IMR-90 (cell line): Measurements from ENCODE around the gene ADORA2A. TPM values are rescaled to one million over a fixed set of nuclear protein-coding genes. Genes with fewer than 3 reads are reported as not detected.

Source experiments
- ATAC-seq: fragments of 200-7000 bp; cut with Tn5 transposase; 2 replicates; pipeline ENCODE4 v1.9.1; 2020; ENCODE audit warnings: low read depth, mild to moderate bottlenecking, moderate library complexity
- BruUV-seq: library from RNA; stranded (reverse); fragments of 400-500 nt; replicated peaks from 2 replicates; lab custom pipeline; 2021; lab: Mats Ljungman, UMichigan
- CTCF ChIA-PET: fragments of 300-600 bp; formaldehyde crosslinking; extraction: SDS; loops from one replicate; lab custom pipeline; 2021; ENCODE audit warnings: antibody characterized with exemption; lab: Yijun Ruan, JAX
- POLR2A ChIA-PET: fragments of 300-600 bp; sonication (Branson Sonifier 250); formaldehyde crosslinking; loops from one replicate; lab custom pipeline; 2022; ENCODE audit warnings: antibody characterized with exemption; ENCODE audit not compliant: unreplicated experiment; lab: Charles Lee
- DNase-seq: peaks from one replicate; pipeline ENCODE4 v3.0.0; 2013
- H2AFZ ChIP-seq: replicated peaks from 2 replicates; pipeline ENCODE3; 2013; ENCODE audit warnings: low read length, mild to moderate bottlenecking; ENCODE audit not compliant: poor library complexity
- H2AK5ac ChIP-seq: 2 replicates; pipeline ENCODE4 v1.6.1; 2013; ENCODE audit warnings: low read depth, low read length, inconsistent platforms
- H2AK9ac ChIP-seq: replicated peaks from 2 replicates; pipeline ENCODE3; 2013; ENCODE audit warnings: mild to moderate bottlenecking, low read depth, low read length, moderate library complexity; ENCODE audit not compliant: poor library complexity
- H2BK120ac ChIP-seq: 2 replicates; pipeline ENCODE4 v1.6.1; 2013; ENCODE audit warnings: low read depth, low read length, inconsistent platforms
- H2BK15ac ChIP-seq: 3 replicates; pipeline ENCODE4 v1.6.1; 2013; ENCODE audit warnings: low read depth, low read length, inconsistent platforms
- H2BK20ac ChIP-seq: 2 replicates; pipeline ENCODE4 v1.6.1; 2013; ENCODE audit warnings: low read depth, mild to moderate bottlenecking, inconsistent platforms, low read length, moderate library complexity
- H2BK5ac ChIP-seq: 2 replicates; pipeline ENCODE4 v1.6.1; 2013; ENCODE audit warnings: mild to moderate bottlenecking, low read depth, low read length, inconsistent platforms; ENCODE audit not compliant: poor library complexity, severe bottlenecking
- H3K14ac ChIP-seq: replicated peaks from 2 replicates; pipeline ENCODE4 v1.6.1; 2013; ENCODE audit warnings: low read depth, low read length, inconsistent platforms
- H3K18ac ChIP-seq: 2 replicates; pipeline ENCODE4 v1.6.1; 2013; ENCODE audit warnings: low read depth, low read length, control low read depth
- H3K23ac ChIP-seq: 2 replicates; pipeline ENCODE4 v1.6.1; 2013; ENCODE audit warnings: low read depth, low read length, inconsistent platforms
- H3K27ac ChIP-seq: 2 replicates; pipeline ENCODE4 v1.5.1; 2013; ENCODE audit warnings: mild to moderate bottlenecking, control low read depth, low read length; ENCODE audit not compliant: insufficient read depth
- H3K27me3 ChIP-seq: 2 replicates; pipeline ENCODE4 v1.6.1; 2013; ENCODE audit warnings: low read length; ENCODE audit not compliant: control insufficient read depth, insufficient read depth
- H3K36me3 ChIP-seq: 2 replicates; pipeline ENCODE4 v1.6.1; 2013; ENCODE audit warnings: low read length, mixed read lengths; ENCODE audit not compliant: control insufficient read depth, insufficient read depth
- H3K4ac ChIP-seq: 2 replicates; pipeline ENCODE4 v1.6.1; 2013; ENCODE audit warnings: low read depth, low read length, inconsistent platforms
- H3K4me1 ChIP-seq: 2 replicates; pipeline ENCODE4 v1.6.1; 2013; ENCODE audit warnings: low read length, mixed read lengths; ENCODE audit not compliant: control insufficient read depth, insufficient read depth
- H3K4me2 ChIP-seq: 2 replicates; pipeline ENCODE4 v1.6.1; 2013; ENCODE audit warnings: low read depth, mild to moderate bottlenecking, control low read depth, low read length, moderate library complexity
- H3K4me3 ChIP-seq: 2 replicates; pipeline ENCODE4 v1.5.1; 2013; ENCODE audit warnings: low read depth, mild to moderate bottlenecking, control low read depth, low read length, moderate library complexity; ENCODE audit not compliant: insufficient read depth
- H3K56ac ChIP-seq: 2 replicates; pipeline ENCODE4 v1.6.1; 2013; ENCODE audit warnings: low read length, inconsistent platforms; ENCODE audit not compliant: insufficient read depth; ENCODE audit errors: extremely low read depth
- H3K79me1 ChIP-seq, 2 experiments: 2 replicates each; pipeline ENCODE4 v1.6.1; 2013; ENCODE audit warnings: low read length in 2 of 2, inconsistent platforms in 1 of 2, low read depth in 1 of 2
- H3K9ac ChIP-seq: 2 replicates; pipeline ENCODE4 v1.6.1; 2013; ENCODE audit warnings: low read depth, low read length, control low read depth
- H3K9me1 ChIP-seq: 2 replicates; pipeline ENCODE4 v1.6.1; 2013; ENCODE audit warnings: low read length, inconsistent platforms; ENCODE audit not compliant: insufficient read depth
- H3K9me3 ChIP-seq: 2 replicates; pipeline ENCODE4 v1.6.1; 2013; ENCODE audit warnings: low read length; ENCODE audit not compliant: control insufficient read depth, insufficient read depth
- H4K20me1 ChIP-seq: 2 replicates; pipeline ENCODE4 v1.6.1; 2013; ENCODE audit warnings: low read length, inconsistent platforms; ENCODE audit not compliant: insufficient read depth
- H4K5ac ChIP-seq: 2 replicates; pipeline ENCODE4 v1.6.1; 2013; ENCODE audit warnings: mild to moderate bottlenecking, low read depth, low read length, control low read depth
- H4K8ac ChIP-seq, 2 experiments: 2 replicates each; pipeline ENCODE4 v1.6.1; 2013; ENCODE audit warnings: low read depth in 2 of 2, low read length in 2 of 2, control low read depth in 1 of 2, inconsistent platforms in 1 of 2
- H4K91ac ChIP-seq: 2 replicates; pipeline ENCODE4 v1.6.1; 2013; ENCODE audit warnings: low read depth, low read length, inconsistent platforms; ENCODE audit not compliant: insufficient read depth
- FOS ChIP-seq: fragments of 150-350 bp; IDR thresholded peaks from 2 replicates; pipeline ENCODE4 v1.6.1; 2016; ENCODE audit warnings: low read depth, low read length
- MAZ ChIP-seq: IDR thresholded peaks from 2 replicates; pipeline ENCODE4 v1.6.1; 2012; ENCODE audit warnings: low read depth, mild to moderate bottlenecking, low read length, improper control_type of control experiment, moderate library complexity, borderline replicate concordance
- WGBS, 2 experiments: methylation state at CpG; one replicate each; pipeline versions ENCODE4 v1.1.5 to v1.1.7; 2013; ENCODE audit warnings: missing lambda C conversion rate in 2 of 2; ENCODE audit not compliant: insufficient read length in 1 of 2; ENCODE audit errors: extremely low coverage in 2 of 2; 5-methylcytosine and 5-hydroxymethylcytosine counted together
- dilution Hi-C: fragments of 300-500 bp; cut with HindIII; formaldehyde crosslinking; loops from one replicate; pipeline ENCODE4 v1.14.3; 2018; ENCODE audit warnings: low sequenced_read_pairs; ENCODE audit not compliant: unreplicated experiment
- in situ Hi-C: fragments of 300-500 bp; cut with MboI; formaldehyde crosslinking; loops from 3 replicates; pipeline ENCODE4 v1.14.3; 2019; ENCODE audit warnings: low sequenced_read_pairs, inconsistent platforms, mixed read lengths
- intact Hi-C: fragments of 100-400 bp; cut with micrococcal nuclease; formaldehyde crosslinking; loops from 2 replicates; pipeline ENCODE4 v1.10.0; 2022
- polyA plus RNA-seq, 3 experiments: library from polyadenylated mRNA; depleted of rRNA; stranded (reverse); fragments of >200 nt; gene quantifications; 2 replicates each; pipeline ENCODE4 v1.2.3, GENCODE V29; 2012; ENCODE audit warnings: low replicate concordance in 1 of 3
- total RNA-seq: library from RNA; depleted of rRNA; stranded (reverse); fragments of >200 nt; gene quantifications from 2 replicates; pipeline ENCODE4 v1.2.3, GENCODE V29; 2012

ADORA2A gene
- total and polyA plus RNA-seq, 2 of the 4 experiments (the other 2 are of a cell fraction) = 0.36 to 1.1 TPM

GRCh38 chr22:24486501-24486921, 59.1 kb downstream of the ADORA2A start:
- Histone ChIP-seq H3K56ac (no peak overlapping the region), H3K9me1 (peaks cover 9% of the 10 kb centered on the region), H3K4me1 (peaks cover 2% of the 10 kb centered on the region; the same call in 1 of the 2 replicates), H3K9me3 (no peaks in the 10 kb centered on the region), H3K79me1 (no peaks in the 10 kb centered on the region), H2AK5ac (no peak overlapping the region), H3K9ac (no peak overlapping the region), H2BK15ac (no peak overlapping the region), H2BK5ac (no peak overlapping the region), H3K36me3 (no peaks in the 10 kb centered on the region), H4K20me1 (no peaks in the 10 kb centered on the region), H3K23ac (no peak overlapping the region), H3K4ac (no peak overlapping the region), H3K4me2 (no peak overlapping the region), H2BK20ac (no peak overlapping the region), H3K14ac (no peak overlapping the region), H3K4me3 (no peak overlapping the region), H4K8ac (no peak overlapping the region), H2AK9ac (no peak overlapping the region), H3K27ac (no peak overlapping the region), H3K18ac (no peak overlapping the region), H4K5ac (no peak overlapping the region), H2BK120ac (no peak overlapping the region), H3K27me3 (no peaks in the 10 kb centered on the region), H2AFZ (no peak overlapping the region), H4K91ac (no peak overlapping the region)
- peak; percentile 85 for TF ChIP-seq FOS
- no peak for TF ChIP-seq MAZ
- DNase-seq (peak; percentile 82), ATAC-seq (peak; percentile 88)
- intact Hi-C loops = no loop called here
- ChIA-PET CTCF (interaction anchor here (1.0 kb wide), 1 partner anchor 14 kb away, joined by 4 read pairs; no protein-coding TSS in a partner anchor), POLR2A (no interaction called here)
- WGBS, 2 experiments = no CpG with 5 or more reads among the region's 2 CpGs
- dilution Hi-C loops = no loop called here
- BruUV-seq = no TSS peak
- in situ Hi-C loops = no loop called here
